Measurements from ENCODE around the gene RPIA.
A peak's percentile ranks its signal among the peaks of the same experiment; 100 is the strongest.

The RPIA gene

GRCh38 chr2:88687384-88687783 is 4.1 kb upstream of the RPIA start:
- Histone ChIP-seq H4K20me1 (ENCODE audit: insufficient read depth, low read length) (no peaks in the 10 kb centered on the region), H3K4me1 (ENCODE audit: low read length) (peaks cover 6% of the 10 kb centered on the region), H3F3A (ENCODE audit: insufficient read depth, low read length) (0 out of 2 replicates have a peak, but pooled peaks cover 4% of the 10 kb centered on the region), H3K4me3 (ENCODE audit: low read length) (no peak overlapping the region), H3K9ac (ENCODE audit: low read length) (no peak overlapping the region), H3K27ac (ENCODE audit: low read length) (no peak overlapping the region), H3K79me2 (ENCODE audit: low read length) (peaks cover 15% of the 10 kb centered on the region), H3K9me2 (replicated peaks; ENCODE audit: insufficient read depth, low read length) (no peaks in the 10 kb centered on the region), H3K9me3 (replicated peaks; ENCODE audit: insufficient read depth, low read length) (no peaks in the 10 kb centered on the region), H3K36me3 (replicated peaks; ENCODE audit: insufficient read depth, low read length) (no peaks in the 10 kb centered on the region), H3K27me3 (replicated peaks; ENCODE audit: insufficient read depth, low read length) (no peaks in the 10 kb centered on the region), H3K4me2 (ENCODE audit: low read depth, low read length) (no peak overlapping the region), H2AFZ (ENCODE audit: low read length) (no peak overlapping the region)
- DNase-seq, result no peak
- no peak for TF ChIP-seq EZH2 (optimal IDR thresholded peaks at IDR 0.05; ENCODE audit: low read depth, low read length)

- H3K9me3 ChIP-seq (replicated peaks; ENCODE audit: insufficient read depth, low read length), result no peaks in the 10 kb centered on the region
- no peaks in the 10 kb centered on the region for H3K36me3 ChIP-seq (replicated peaks; ENCODE audit: insufficient read depth, low read length)
- H3K9me2 ChIP-seq (replicated peaks; ENCODE audit: insufficient read depth, low read length), result no peaks in the 10 kb centered on the region
- TF ChIP-seq, protein P1, sequence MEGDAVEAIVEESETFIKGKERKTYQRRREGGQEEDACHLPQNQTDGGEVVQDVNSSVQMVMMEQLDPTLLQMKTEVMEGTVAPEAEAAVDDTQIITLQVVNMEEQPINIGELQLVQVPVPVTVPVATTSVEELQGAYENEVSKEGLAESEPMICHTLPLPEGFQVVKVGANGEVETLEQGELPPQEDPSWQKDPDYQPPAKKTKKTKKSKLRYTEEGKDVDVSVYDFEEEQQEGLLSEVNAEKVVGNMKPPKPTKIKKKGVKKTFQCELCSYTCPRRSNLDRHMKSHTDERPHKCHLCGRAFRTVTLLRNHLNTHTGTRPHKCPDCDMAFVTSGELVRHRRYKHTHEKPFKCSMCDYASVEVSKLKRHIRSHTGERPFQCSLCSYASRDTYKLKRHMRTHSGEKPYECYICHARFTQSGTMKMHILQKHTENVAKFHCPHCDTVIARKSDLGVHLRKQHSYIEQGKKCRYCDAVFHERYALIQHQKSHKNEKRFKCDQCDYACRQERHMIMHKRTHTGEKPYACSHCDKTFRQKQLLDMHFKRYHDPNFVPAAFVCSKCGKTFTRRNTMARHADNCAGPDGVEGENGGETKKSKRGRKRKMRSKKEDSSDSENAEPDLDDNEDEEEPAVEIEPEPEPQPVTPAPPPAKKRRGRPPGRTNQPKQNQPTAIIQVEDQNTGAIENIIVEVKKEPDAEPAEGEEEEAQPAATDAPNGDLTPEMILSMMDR (IDR thresholded peaks at IDR 0.05; ENCODE audit: low read length), result peak; percentile 38; the same call in 1 of the 2 replicates
- no peak for TF ChIP-seq EZH2 (optimal IDR thresholded peaks at IDR 0.05; ENCODE audit: low read depth, low read length)
- no peak for TF ChIP-seq EZH2phosphoT487 (IDR thresholded peaks at IDR 0.05; ENCODE audit: low read length)
- peak overlapping the region; percentile 81 for H3K4me2 ChIP-seq (ENCODE audit: low read depth, low read length)
- H4K20me1 ChIP-seq (ENCODE audit: insufficient read depth, low read length), result no peaks in the 10 kb centered on the region
- H3K4me1 ChIP-seq (ENCODE audit: low read length), result peaks cover 15% of the 10 kb centered on the region
- peaks cover 49% of the 10 kb centered on the region for H3K79me2 ChIP-seq (ENCODE audit: low read length)
- DNase-seq, result peak; percentile 73
- H2AFZ ChIP-seq (ENCODE audit: low read length), result peak overlapping the region; percentile 69
- H3K27me3 ChIP-seq (replicated peaks; ENCODE audit: insufficient read depth, low read length), result no peaks in the 10 kb centered on the region
- peak overlapping the region; percentile 71 for H3K4me3 ChIP-seq (ENCODE audit: low read length)
- peak overlapping the region; percentile 16; the same call in 1 of the 2 replicates for H3K27ac ChIP-seq (ENCODE audit: low read length)
- peak overlapping the region; percentile 59 for H3K9ac ChIP-seq (ENCODE audit: low read length)
- H3F3A ChIP-seq (ENCODE audit: insufficient read depth, low read length), result 0 out of 2 replicates have a peak, but pooled peaks cover 5% of the 10 kb centered on the region
Observed at GRCh38 chr2:88690591-88691338, 708 bp upstream of the RPIA start.

DNA sequence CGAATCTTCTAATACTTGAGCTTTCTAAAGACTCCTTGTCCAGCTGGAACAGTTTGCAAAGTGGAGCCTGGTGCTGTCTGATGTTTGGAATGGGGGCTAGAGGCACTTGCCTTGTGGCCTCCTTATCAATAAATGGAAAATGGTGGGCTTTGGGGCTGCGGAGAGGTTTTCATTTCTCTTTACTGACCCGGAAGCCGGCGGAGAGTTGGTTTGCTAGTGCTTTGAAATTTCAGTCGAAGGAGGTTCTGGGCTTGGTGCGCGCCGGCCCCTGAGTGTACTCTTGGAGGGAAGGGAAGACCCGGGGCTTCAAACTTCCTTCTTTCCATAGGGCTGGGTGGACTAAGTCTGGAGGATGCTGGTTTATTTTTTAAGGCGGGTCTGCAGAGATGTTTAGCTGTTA is 714 bp downstream of the RPIA start:
- peak; percentile 50 for DNase-seq
- TF ChIP-seq, protein P1 (IDR thresholded peaks at IDR 0.05; ENCODE audit: low read length), result no peak
- TF ChIP-seq EZH2phosphoT487 (IDR thresholded peaks at IDR 0.05; ENCODE audit: low read length) (no peak), EZH2 (optimal IDR thresholded peaks at IDR 0.05; ENCODE audit: low read depth, low read length) (no peak)
- Histone ChIP-seq H3K27ac (ENCODE audit: low read length) (peak overlapping the region; percentile 39; the same call in 1 of the 2 replicates), H3K4me1 (ENCODE audit: low read length) (peaks cover 15% of the 10 kb centered on the region), H3K79me2 (ENCODE audit: low read length) (peaks cover 62% of the 10 kb centered on the region), H3F3A (ENCODE audit: insufficient read depth, low read length) (0 out of 2 replicates have a peak, but pooled peaks cover 5% of the 10 kb centered on the region), H2AFZ (ENCODE audit: low read length) (peak overlapping the region; percentile 85), H3K9me2 (replicated peaks; ENCODE audit: insufficient read depth, low read length) (no peaks in the 10 kb centered on the region), H3K4me2 (ENCODE audit: low read depth, low read length) (peak overlapping the region; percentile 78), H4K20me1 (ENCODE audit: insufficient read depth, low read length) (no peaks in the 10 kb centered on the region), H3K36me3 (replicated peaks; ENCODE audit: insufficient read depth, low read length) (no peaks in the 10 kb centered on the region), H3K4me3 (ENCODE audit: low read length) (peak overlapping the region; percentile 71), H3K27me3 (replicated peaks; ENCODE audit: insufficient read depth, low read length) (no peaks in the 10 kb centered on the region), H3K9me3 (replicated peaks; ENCODE audit: insufficient read depth, low read length) (no peaks in the 10 kb centered on the region), H3K9ac (ENCODE audit: low read length) (peak overlapping the region; percentile 57)

Data from MM.1S (cell line).